ENCODE results near the gene NTRK1.

NTRK1 gene

GRCh38 chr1:156849151-156849496 is 11.5 kb upstream of the NTRK1 start:
- Histone ChIP-seq H3K9me3 (ENCODE audit: insufficient read depth, low read depth, low read length) (peaks cover 19% of the 10 kb centered on the region), H3K4me2 (ENCODE audit: low read length) (no peak overlapping the region), H2BK5ac (ENCODE audit: low read depth, low read length, poor library complexity) (no peak overlapping the region), H3K23ac (ENCODE audit: low read length) (no peak overlapping the region), H4K12ac (ENCODE audit: low read depth, low read length) (no peak overlapping the region), H3K18ac (ENCODE audit: low read length) (no peak overlapping the region), H3K4me3 (ENCODE audit: low read depth, low read length) (no peak overlapping the region), H3K27me3 (ENCODE audit: insufficient read depth, low read length) (peaks cover 51% of the 10 kb centered on the region), H2BK120ac (ENCODE audit: insufficient read depth, low read length, poor library complexity) (no peak overlapping the region), H3K4ac (ENCODE audit: low read depth, low read length) (no peak overlapping the region), H3K27ac (ENCODE audit: low read depth, low read length) (no peak overlapping the region), H3K14ac (ENCODE audit: low read length) (no peak overlapping the region), H3K79me1 (ENCODE audit: low read length) (no peaks in the 10 kb centered on the region), H2AFZ (ENCODE audit: insufficient read depth, low read length, poor library complexity) (no peak overlapping the region), H4K91ac (ENCODE audit: low read depth, low read length) (no peak overlapping the region), H2AK5ac (ENCODE audit: low read length) (no peak overlapping the region), H4K8ac (ENCODE audit: low read depth, low read length) (no peak overlapping the region), H3K4me1 (ENCODE audit: control insufficient read depth in 1 of 2, insufficient read depth in 2 of 2, low read length in 2 of 2) (peaks cover 3% of the 10 kb centered on the region in 2 experiments), H3K36me3 (ENCODE audit: control insufficient read depth in 1 of 2, insufficient read depth in 2 of 2, low read length in 2 of 2) (no peaks in the 10 kb centered on the region), H3K79me2 (ENCODE audit: control insufficient read depth, insufficient read depth, low read length, poor library complexity) (no peaks in the 10 kb centered on the region), H3K9ac (ENCODE audit: low read length) (no peak overlapping the region), H2BK12ac (ENCODE audit: low read length) (no peak overlapping the region)
- no CpG with 5 or more reads among the region's 23 CpGs for WGBS (ENCODE audit: extremely low coverage, insufficient coverage, insufficient read length)
- DNase-seq: no peak

- DNase-seq: no peak
- H2AK5ac ChIP-seq (ENCODE audit: low read length): no peak overlapping the region
- H3K36me3 ChIP-seq (ENCODE audit: control insufficient read depth in 1 of 2, insufficient read depth in 2 of 2, low read length in 2 of 2): no peaks in the 10 kb centered on the region
- no peak overlapping the region for H4K8ac ChIP-seq (ENCODE audit: low read depth, low read length)
- H3K79me1 ChIP-seq (ENCODE audit: low read length): no peaks in the 10 kb centered on the region
- H3K4me3 ChIP-seq (ENCODE audit: low read depth, low read length): no peak overlapping the region
- H2BK5ac ChIP-seq (ENCODE audit: low read depth, low read length, poor library complexity): no peak overlapping the region
- H3K4ac ChIP-seq (ENCODE audit: low read depth, low read length): no peak overlapping the region
- H2BK12ac ChIP-seq (ENCODE audit: low read length): no peak overlapping the region
- no peak overlapping the region for H2AFZ ChIP-seq (ENCODE audit: insufficient read depth, low read length, poor library complexity)
- H3K18ac ChIP-seq (ENCODE audit: low read length): no peak overlapping the region
- H3K79me2 ChIP-seq (ENCODE audit: control insufficient read depth, insufficient read depth, low read length, poor library complexity): no peaks in the 10 kb centered on the region
- H4K91ac ChIP-seq (ENCODE audit: low read depth, low read length): no peak overlapping the region
- no peak overlapping the region for H3K9ac ChIP-seq (ENCODE audit: low read length)
- WGBS (ENCODE audit: extremely low coverage, insufficient coverage, insufficient read length): no CpG with 5 or more reads among the region's 17 CpGs
- H4K12ac ChIP-seq (ENCODE audit: low read depth, low read length): no peak overlapping the region
- no peak overlapping the region for H3K23ac ChIP-seq (ENCODE audit: low read length)
- no peak overlapping the region for H3K4me2 ChIP-seq (ENCODE audit: low read length)
- H3K27ac ChIP-seq (ENCODE audit: low read depth, low read length): no peak overlapping the region
- peaks cover 3% of the 10 kb centered on the region in 2 experiments for H3K4me1 ChIP-seq (ENCODE audit: control insufficient read depth in 1 of 2, insufficient read depth in 2 of 2, low read length in 2 of 2)
- no peak overlapping the region for H2BK120ac ChIP-seq (ENCODE audit: insufficient read depth, low read length, poor library complexity)
- no peak overlapping the region for H3K14ac ChIP-seq (ENCODE audit: low read length)
- peaks cover 15% of the 10 kb centered on the region for H3K9me3 ChIP-seq (ENCODE audit: insufficient read depth, low read depth, low read length)
- H3K27me3 ChIP-seq (ENCODE audit: insufficient read depth, low read length): peaks cover 32% of the 10 kb centered on the region
Observed at GRCh38 chr1:156851779-156852417, 8.8 kb upstream of the NTRK1 start.

GRCh38 chr1:156852418-156852874 is 8.2 kb upstream of the NTRK1 start:
- no peaks in the 10 kb centered on the region for H3K79me1 ChIP-seq (ENCODE audit: low read length)

DNA sequence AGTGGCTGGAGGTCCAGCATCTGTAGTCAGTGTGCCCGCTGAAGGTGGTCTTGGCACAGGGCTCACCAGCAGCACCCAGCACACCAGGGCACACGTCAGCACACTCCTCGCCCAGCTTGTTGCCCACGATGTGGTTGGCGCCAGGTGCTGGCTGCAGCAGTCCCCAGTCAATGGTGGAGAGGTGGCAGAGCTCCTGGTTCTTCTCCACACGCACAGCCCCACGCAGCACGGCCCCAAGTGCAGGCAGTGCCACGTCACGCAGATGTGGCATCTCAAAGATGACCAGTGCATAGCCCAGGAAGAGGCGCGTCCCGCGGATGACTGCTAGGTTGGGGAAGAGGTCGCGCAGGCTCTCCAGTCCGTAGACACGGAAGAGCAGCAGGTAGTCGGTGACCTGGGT is 6.9 kb upstream of the NTRK1 start:
- no CpG with 5 or more reads among the region's 19 CpGs for WGBS (ENCODE audit: extremely low coverage, insufficient coverage, insufficient read length)
- Histone ChIP-seq H2AFZ (ENCODE audit: insufficient read depth, low read length, poor library complexity) (no peak overlapping the region), H3K4ac (ENCODE audit: low read depth, low read length) (no peak overlapping the region), H3K9ac (ENCODE audit: low read length) (no peak overlapping the region), H3K23ac (ENCODE audit: low read length) (no peak overlapping the region), H2BK12ac (ENCODE audit: low read length) (no peak overlapping the region), H3K18ac (ENCODE audit: low read length) (no peak overlapping the region), H3K79me2 (ENCODE audit: control insufficient read depth, insufficient read depth, low read length, poor library complexity) (no peaks in the 10 kb centered on the region), H3K27me3 (ENCODE audit: insufficient read depth, low read length) (peaks cover 34% of the 10 kb centered on the region), H2BK120ac (ENCODE audit: insufficient read depth, low read length, poor library complexity) (no peak overlapping the region), H4K12ac (ENCODE audit: low read depth, low read length) (no peak overlapping the region), H3K4me3 (ENCODE audit: low read depth, low read length) (no peak overlapping the region), H3K4me1 (ENCODE audit: control insufficient read depth in 1 of 2, insufficient read depth in 2 of 2, low read length in 2 of 2) (peaks cover 0 to 3% of the 10 kb centered on the region in 2 experiments), H4K91ac (ENCODE audit: low read depth, low read length) (no peak overlapping the region), H2AK5ac (ENCODE audit: low read length) (no peak overlapping the region), H2BK5ac (ENCODE audit: low read depth, low read length, poor library complexity) (no peak overlapping the region), H3K27ac (ENCODE audit: low read depth, low read length) (no peak overlapping the region), H3K79me1 (ENCODE audit: low read length) (no peaks in the 10 kb centered on the region), H3K4me2 (ENCODE audit: low read length) (no peak overlapping the region), H4K8ac (ENCODE audit: low read depth, low read length) (no peak overlapping the region), H3K14ac (ENCODE audit: low read length) (no peak overlapping the region), H3K9me3 (ENCODE audit: insufficient read depth, low read depth, low read length) (peaks cover 12% of the 10 kb centered on the region), H3K36me3 (ENCODE audit: control insufficient read depth in 1 of 2, insufficient read depth in 2 of 2, low read length in 2 of 2) (no peaks in the 10 kb centered on the region)
- DNase-seq: no peak

More at GRCh38 chr1:156852418-156852874, 8.2 kb upstream of the NTRK1 start:
- no peak for DNase-seq
- H2BK12ac ChIP-seq (ENCODE audit: low read length): no peak overlapping the region
- H3K9me3 ChIP-seq (ENCODE audit: insufficient read depth, low read depth, low read length): peaks cover 15% of the 10 kb centered on the region
- H4K12ac ChIP-seq (ENCODE audit: low read depth, low read length): no peak overlapping the region
- H3K4me3 ChIP-seq (ENCODE audit: low read depth, low read length): no peak overlapping the region
- H3K4ac ChIP-seq (ENCODE audit: low read depth, low read length): no peak overlapping the region
- no peak overlapping the region for H4K91ac ChIP-seq (ENCODE audit: low read depth, low read length)
- no peak overlapping the region for H3K4me2 ChIP-seq (ENCODE audit: low read length)
- no peak overlapping the region for H2AK5ac ChIP-seq (ENCODE audit: low read length)
- peaks cover 34% of the 10 kb centered on the region for H3K27me3 ChIP-seq (ENCODE audit: insufficient read depth, low read length)
- H3K79me2 ChIP-seq (ENCODE audit: control insufficient read depth, insufficient read depth, low read length, poor library complexity): no peaks in the 10 kb centered on the region
- H3K36me3 ChIP-seq (ENCODE audit: control insufficient read depth in 1 of 2, insufficient read depth in 2 of 2, low read length in 2 of 2): no peaks in the 10 kb centered on the region
- no CpG with 5 or more reads among the region's 9 CpGs for WGBS (ENCODE audit: extremely low coverage, insufficient coverage, insufficient read length)
- no peak overlapping the region for H3K18ac ChIP-seq (ENCODE audit: low read length)
- H2AFZ ChIP-seq (ENCODE audit: insufficient read depth, low read length, poor library complexity): no peak overlapping the region
- H2BK5ac ChIP-seq (ENCODE audit: low read depth, low read length, poor library complexity): no peak overlapping the region
- peaks cover 3% of the 10 kb centered on the region in 2 experiments for H3K4me1 ChIP-seq (ENCODE audit: control insufficient read depth in 1 of 2, insufficient read depth in 2 of 2, low read length in 2 of 2)
- no peak overlapping the region for H3K14ac ChIP-seq (ENCODE audit: low read length)
- no peak overlapping the region for H4K8ac ChIP-seq (ENCODE audit: low read depth, low read length)
- H3K9ac ChIP-seq (ENCODE audit: low read length): no peak overlapping the region
- no peak overlapping the region for H2BK120ac ChIP-seq (ENCODE audit: insufficient read depth, low read length, poor library complexity)
- no peak overlapping the region for H3K27ac ChIP-seq (ENCODE audit: low read depth, low read length)
- H3K23ac ChIP-seq (ENCODE audit: low read length): no peak overlapping the region
